ENCODE measurements around the gene LMF1. TPM values are rescaled to one million over a fixed set of nuclear protein-coding genes. Genes with fewer than 3 reads are reported as not detected.

Gene LMF1
- total and polyA plus RNA-seq, 2 experiments from 2014 or later, result 18.8 to 41.6 TPM

- Histone ChIP-seq H3K4me1 (ENCODE audit: low read depth) (no peaks in the 10 kb centered on the region), H3K9me3 (ENCODE audit: low read depth) (no peaks in the 10 kb centered on the region), H3K4me3 (no peak overlapping the region), H3K36me3 (no peaks in the 10 kb centered on the region), H3K27me3 (no peaks in the 10 kb centered on the region), H3K27ac (no peak overlapping the region)
- no peak for DNase-seq (ENCODE audit: low read depth in 1 of 2, low spot score in 1 of 2)
- TF ChIP-seq, protein P1, sequence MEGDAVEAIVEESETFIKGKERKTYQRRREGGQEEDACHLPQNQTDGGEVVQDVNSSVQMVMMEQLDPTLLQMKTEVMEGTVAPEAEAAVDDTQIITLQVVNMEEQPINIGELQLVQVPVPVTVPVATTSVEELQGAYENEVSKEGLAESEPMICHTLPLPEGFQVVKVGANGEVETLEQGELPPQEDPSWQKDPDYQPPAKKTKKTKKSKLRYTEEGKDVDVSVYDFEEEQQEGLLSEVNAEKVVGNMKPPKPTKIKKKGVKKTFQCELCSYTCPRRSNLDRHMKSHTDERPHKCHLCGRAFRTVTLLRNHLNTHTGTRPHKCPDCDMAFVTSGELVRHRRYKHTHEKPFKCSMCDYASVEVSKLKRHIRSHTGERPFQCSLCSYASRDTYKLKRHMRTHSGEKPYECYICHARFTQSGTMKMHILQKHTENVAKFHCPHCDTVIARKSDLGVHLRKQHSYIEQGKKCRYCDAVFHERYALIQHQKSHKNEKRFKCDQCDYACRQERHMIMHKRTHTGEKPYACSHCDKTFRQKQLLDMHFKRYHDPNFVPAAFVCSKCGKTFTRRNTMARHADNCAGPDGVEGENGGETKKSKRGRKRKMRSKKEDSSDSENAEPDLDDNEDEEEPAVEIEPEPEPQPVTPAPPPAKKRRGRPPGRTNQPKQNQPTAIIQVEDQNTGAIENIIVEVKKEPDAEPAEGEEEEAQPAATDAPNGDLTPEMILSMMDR (IDR thresholded peaks at IDR 0.05; ENCODE audit: low read depth, low read length), result no peak
Measured at GRCh38 chr16:939941-940340, 30.8 kb downstream of the LMF1 start.

GRCh38 chr16:939311-939710 is 31.5 kb downstream of the LMF1 start:
- Histone ChIP-seq H3K27ac (no peak overlapping the region), H3K27me3 (no peaks in the 10 kb centered on the region), H3K4me1 (ENCODE audit: low read depth) (no peaks in the 10 kb centered on the region), H3K4me3 (no peak overlapping the region), H3K9me3 (ENCODE audit: low read depth) (no peaks in the 10 kb centered on the region), H3K36me3 (no peaks in the 10 kb centered on the region)
- DNase-seq (ENCODE audit: low read depth in 1 of 2, low spot score in 1 of 2), result no peak
- TF ChIP-seq, protein P1 (IDR thresholded peaks at IDR 0.05; ENCODE audit: low read depth, low read length), result no peak

- no peaks in the 10 kb centered on the region for H3K9me3 ChIP-seq (ENCODE audit: low read depth)
- TF ChIP-seq, protein P1 (IDR thresholded peaks at IDR 0.05; ENCODE audit: low read depth, low read length), result no peak
Measured at GRCh38 chr16:938752-939151, 32.0 kb downstream of the LMF1 start.

GRCh38 chr16:938136-938535 is 32.6 kb downstream of the LMF1 start:
- TF ChIP-seq, protein P1 (IDR thresholded peaks at IDR 0.05; ENCODE audit: low read depth, low read length), result no peak
- Histone ChIP-seq H3K9me3 (ENCODE audit: low read depth) (no peaks in the 10 kb centered on the region), H3K4me3 (no peak overlapping the region), H3K4me1 (ENCODE audit: low read depth) (no peaks in the 10 kb centered on the region), H3K27me3 (no peaks in the 10 kb centered on the region), H3K36me3 (peaks cover 1% of the 10 kb centered on the region), H3K27ac (no peak overlapping the region)
- no peak for DNase-seq (ENCODE audit: low read depth in 1 of 2, low spot score in 1 of 2)

More at GRCh38 chr16:938752-939151, 32.0 kb downstream of the LMF1 start:
- Histone ChIP-seq H3K4me3 (no peak overlapping the region), H3K36me3 (no peaks in the 10 kb centered on the region), H3K27me3 (no peaks in the 10 kb centered on the region), H3K4me1 (ENCODE audit: low read depth) (no peaks in the 10 kb centered on the region), H3K27ac (no peak overlapping the region)
- DNase-seq (ENCODE audit: low read depth in 1 of 2, low spot score in 1 of 2), result no peak

- Histone ChIP-seq H3K27ac (no peak overlapping the region), H3K36me3 (peaks cover 3% of the 10 kb centered on the region), H3K9me3 (ENCODE audit: low read depth) (no peaks in the 10 kb centered on the region), H3K4me3 (no peak overlapping the region), H3K4me1 (ENCODE audit: low read depth) (no peaks in the 10 kb centered on the region), H3K27me3 (no peaks in the 10 kb centered on the region)
- TF ChIP-seq, protein P1 (IDR thresholded peaks at IDR 0.05; ENCODE audit: low read depth, low read length), result no peak
- DNase-seq (ENCODE audit: low read depth in 1 of 2, low spot score in 1 of 2), result no peak
Measured at GRCh38 chr16:937723-938122, 33.1 kb downstream of the LMF1 start.

- Histone ChIP-seq H3K27ac (no peak overlapping the region), H3K27me3 (no peaks in the 10 kb centered on the region), H3K4me1 (ENCODE audit: low read depth) (no peaks in the 10 kb centered on the region), H3K9me3 (ENCODE audit: low read depth) (no peaks in the 10 kb centered on the region), H3K4me3 (no peak overlapping the region), H3K36me3 (peaks cover 3% of the 10 kb centered on the region)
- DNase-seq (ENCODE audit: low read depth in 1 of 2, low spot score in 1 of 2), result no peak
- TF ChIP-seq, protein P1 (IDR thresholded peaks at IDR 0.05; ENCODE audit: low read depth, low read length), result no peak
Measured at GRCh38 chr16:937311-937710, 33.5 kb downstream of the LMF1 start.
